Mononuclear cell (primary cell): ENCODE results near the gene MRTFA. TPM values are rescaled to one million over a fixed set of nuclear protein-coding genes. Genes with fewer than 3 reads are reported as not detected.
"Not testable (repeated sequence)": the region's sequence is repeated elsewhere in the genome, so short reads cannot be mapped to it uniquely, and the experiment has no call there.

ENCODE experiments used
- H3K27me3 ChIP-seq: 2 replicates; pipeline ENCODE4 v1.6.0; 2011; ENCODE audit warnings: low read length, control low read depth; ENCODE audit not compliant: insufficient read depth
- H3K4me1 ChIP-seq: 2 replicates; pipeline ENCODE4 v1.5.1; 2011; ENCODE audit warnings: mild to moderate bottlenecking, low read length, control low read depth; ENCODE audit not compliant: insufficient read depth
- H3K4me3 ChIP-seq: 2 replicates; pipeline ENCODE4 v1.5.1; 2011; ENCODE audit warnings: mild to moderate bottlenecking, low read length, moderate library complexity
- H3K9me3 ChIP-seq: 2 replicates; pipeline ENCODE4 v1.5.1; 2011; ENCODE audit warnings: low read depth, mild to moderate bottlenecking, control low read depth, low read length
- total RNA-seq: library from RNA; depleted of rRNA; stranded (reverse); fragments of >200 nt; gene quantifications from one replicate; pipeline ENCODE4 v1.2.3, GENCODE V29; 2012

Gene MRTFA
- total RNA-seq, 1 donor: 40.6 TPM

DNA sequence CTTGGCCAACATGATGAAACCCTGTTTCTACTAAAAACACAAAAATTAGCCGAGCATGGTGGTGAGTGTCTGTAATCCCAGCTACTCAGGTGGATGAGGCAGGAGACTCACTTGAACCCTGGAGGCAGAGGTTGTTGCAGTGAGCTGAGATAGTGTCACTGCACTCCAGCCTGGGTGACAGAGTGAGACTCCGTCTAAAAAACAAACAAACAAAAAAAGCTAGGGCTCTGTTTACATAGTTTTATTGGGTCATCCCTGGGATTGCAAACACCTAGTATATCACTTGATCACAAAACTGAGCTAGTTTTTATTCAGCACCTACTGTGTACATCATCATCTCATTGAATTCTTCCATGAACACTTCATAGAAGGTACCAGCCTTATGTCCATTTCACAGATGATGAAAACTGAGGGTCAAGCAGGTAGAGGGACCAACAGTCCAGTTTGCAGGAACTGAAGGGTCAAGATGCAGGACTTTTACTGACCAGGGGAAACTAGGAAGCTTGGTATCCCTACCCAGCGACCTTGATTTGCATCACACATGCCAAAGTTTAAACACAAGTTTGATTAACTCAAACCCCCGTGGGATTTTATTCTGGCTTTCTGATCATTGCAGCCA, 9.2 kb upstream of the MRTFA start:
- Histone ChIP-seq H3K4me3 (no peak overlapping the region), H3K9me3 (no peaks in the 10 kb centered on the region), H3K4me1 (peaks cover 10% of the 10 kb centered on the region), H3K27me3 (no peaks in the 10 kb centered on the region)

DNA sequence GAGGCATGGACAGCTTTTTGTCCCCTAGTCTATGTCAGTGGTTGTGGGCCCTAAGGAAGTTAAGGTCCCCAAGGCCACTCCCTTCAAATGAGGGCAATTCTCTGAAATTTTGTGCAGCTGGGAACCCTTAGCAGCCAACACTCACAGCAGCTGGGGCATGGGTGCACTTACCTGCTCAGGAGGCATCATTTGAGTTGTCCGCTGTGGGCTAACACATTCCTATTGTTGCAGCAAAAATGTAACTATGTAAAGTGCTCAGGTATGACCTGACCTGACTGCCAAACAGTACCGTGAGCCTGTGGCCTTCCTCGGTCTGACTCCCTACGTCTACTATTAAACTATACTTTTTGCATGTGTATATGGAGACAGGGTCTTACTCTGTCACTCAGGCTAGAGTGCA, 5.8 kb upstream of the MRTFA start:
- no peak overlapping the region for H3K4me3 ChIP-seq
- no peaks in the 10 kb centered on the region for H3K27me3 ChIP-seq
- H3K4me1 ChIP-seq: peaks cover 23% of the 10 kb centered on the region
- H3K9me3 ChIP-seq: no peaks in the 10 kb centered on the region

DNA sequence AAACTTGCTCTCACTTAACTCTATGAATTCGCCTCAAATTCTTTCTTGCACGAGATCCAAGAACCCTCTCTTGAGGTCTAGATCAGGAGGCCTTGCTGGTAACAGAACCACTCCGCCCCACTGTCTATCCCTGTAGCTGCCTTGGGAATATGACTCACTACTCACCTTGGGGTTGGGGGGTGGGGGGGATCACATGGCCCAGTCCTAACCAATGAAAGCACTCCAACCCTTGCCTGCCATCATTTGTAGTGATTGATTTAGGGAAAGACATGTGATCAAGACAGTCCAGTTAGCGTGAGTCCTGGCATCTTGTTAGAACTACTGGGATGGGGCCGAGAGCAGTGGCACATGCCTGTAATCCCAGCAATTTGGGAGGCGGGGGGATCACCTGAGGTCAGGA, 4.8 kb upstream of the MRTFA start:
- no peak overlapping the region for H3K4me3 ChIP-seq

DNA sequence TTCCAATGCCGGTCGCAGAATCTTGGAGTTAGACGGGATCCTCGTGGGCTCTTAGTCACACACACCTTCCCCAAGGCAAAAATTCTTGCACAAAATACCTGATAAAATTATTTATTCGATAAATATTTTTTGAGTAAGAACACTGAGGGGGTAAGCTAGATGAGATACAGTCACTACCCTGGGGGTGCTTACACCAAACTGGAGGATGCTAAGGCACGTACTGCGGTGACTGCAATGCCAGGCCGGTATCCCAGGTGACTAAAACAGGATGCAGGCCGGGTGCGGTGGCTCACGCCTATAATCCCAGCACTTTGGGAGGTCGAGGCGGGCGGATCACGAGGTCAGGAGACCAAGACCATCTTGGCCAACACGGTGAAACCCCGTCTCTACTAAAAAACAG, 1.7 kb upstream of the MRTFA start:
- Histone ChIP-seq H3K27me3 (no peaks in the 10 kb centered on the region), H3K4me1 (peaks cover 36% of the 10 kb centered on the region), H3K4me3 (no peak overlapping the region), H3K9me3 (no peaks in the 10 kb centered on the region)

More for the DNA sequence above, 4.8 kb upstream of the MRTFA start:
- H3K27me3 ChIP-seq: no peaks in the 10 kb centered on the region
- H3K9me3 ChIP-seq: no peaks in the 10 kb centered on the region
- peaks cover 20% of the 10 kb centered on the region for H3K4me1 ChIP-seq

DNA sequence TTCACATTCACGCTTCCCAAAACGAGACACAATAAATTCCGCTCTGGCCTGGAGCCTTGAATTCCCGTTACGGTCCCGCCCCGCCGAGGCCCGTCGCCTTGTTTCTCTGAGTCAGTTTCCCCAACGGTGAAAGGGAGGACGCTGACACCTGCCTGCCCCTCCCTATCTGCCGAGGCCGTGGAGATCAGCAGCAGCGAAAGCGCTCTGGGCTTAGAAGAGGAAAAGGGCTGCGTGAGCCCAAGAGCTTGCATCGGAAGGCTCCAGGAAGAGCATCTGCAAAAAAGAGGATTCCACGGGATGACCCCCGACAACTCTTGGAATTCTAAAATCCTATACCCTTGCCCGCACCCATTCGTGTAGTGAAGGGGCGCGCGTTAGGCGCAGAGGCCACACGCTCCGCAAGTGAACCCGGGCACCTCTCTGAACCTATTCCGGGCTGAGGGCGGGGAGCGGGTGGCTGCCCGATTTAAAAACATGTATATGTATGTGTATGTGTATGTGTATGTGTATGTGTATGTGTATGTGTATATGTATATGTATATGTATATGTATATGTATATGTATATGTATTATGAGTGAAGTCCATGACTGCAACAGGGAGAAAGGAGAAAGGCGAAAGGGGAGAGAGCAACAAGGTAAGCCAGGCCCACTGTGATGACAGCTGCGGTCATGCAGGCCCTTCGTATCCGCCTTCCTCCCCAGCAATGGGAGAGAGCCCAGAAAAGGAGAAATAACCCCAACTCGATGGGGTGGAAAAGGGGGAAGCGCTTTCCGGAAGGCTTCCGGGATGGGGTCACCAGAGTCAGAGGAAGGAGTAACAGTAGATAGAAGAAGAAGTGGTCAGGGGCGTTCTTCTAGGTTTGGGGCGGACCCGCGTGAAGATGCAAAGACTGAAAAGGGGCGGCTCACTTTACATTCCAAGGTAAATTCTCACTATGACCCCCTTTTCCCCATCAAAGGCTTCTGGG, 948 bp upstream of the MRTFA start:
- H3K4me3 ChIP-seq: peak overlapping the region; percentile 98

DNA sequence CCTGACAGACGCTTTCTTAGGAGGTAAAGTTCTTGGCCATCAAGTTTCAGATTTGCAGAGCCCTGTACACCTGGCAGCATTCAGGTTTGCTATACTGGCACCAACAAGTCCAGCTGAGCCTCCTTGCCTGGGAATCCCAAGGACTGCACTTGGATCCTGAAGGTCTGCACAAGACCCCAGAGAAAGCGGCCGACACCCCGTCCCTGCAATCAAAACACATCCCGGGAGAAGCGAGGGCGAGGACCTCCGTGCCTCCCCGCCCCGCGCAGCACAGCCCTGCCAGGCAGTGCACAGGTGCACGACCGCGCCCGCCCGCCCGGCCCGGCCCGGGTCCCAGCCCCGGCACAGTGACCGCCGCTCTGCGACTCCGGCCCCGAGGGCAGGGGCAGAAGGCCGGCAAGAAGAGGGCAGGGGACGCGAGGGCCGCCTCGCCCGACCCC, 559 bp downstream of the MRTFA start:
- no peaks in the 10 kb centered on the region for H3K9me3 ChIP-seq
- peaks cover 41% of the 10 kb centered on the region for H3K4me1 ChIP-seq
- H3K4me3 ChIP-seq: peak overlapping the region; percentile 98

More for the DNA sequence above, 948 bp upstream of the MRTFA start:
- Histone ChIP-seq H3K27me3 (no peaks in the 10 kb centered on the region), H3K4me1 (peaks cover 37% of the 10 kb centered on the region), H3K9me3 (no peaks in the 10 kb centered on the region)

DNA sequence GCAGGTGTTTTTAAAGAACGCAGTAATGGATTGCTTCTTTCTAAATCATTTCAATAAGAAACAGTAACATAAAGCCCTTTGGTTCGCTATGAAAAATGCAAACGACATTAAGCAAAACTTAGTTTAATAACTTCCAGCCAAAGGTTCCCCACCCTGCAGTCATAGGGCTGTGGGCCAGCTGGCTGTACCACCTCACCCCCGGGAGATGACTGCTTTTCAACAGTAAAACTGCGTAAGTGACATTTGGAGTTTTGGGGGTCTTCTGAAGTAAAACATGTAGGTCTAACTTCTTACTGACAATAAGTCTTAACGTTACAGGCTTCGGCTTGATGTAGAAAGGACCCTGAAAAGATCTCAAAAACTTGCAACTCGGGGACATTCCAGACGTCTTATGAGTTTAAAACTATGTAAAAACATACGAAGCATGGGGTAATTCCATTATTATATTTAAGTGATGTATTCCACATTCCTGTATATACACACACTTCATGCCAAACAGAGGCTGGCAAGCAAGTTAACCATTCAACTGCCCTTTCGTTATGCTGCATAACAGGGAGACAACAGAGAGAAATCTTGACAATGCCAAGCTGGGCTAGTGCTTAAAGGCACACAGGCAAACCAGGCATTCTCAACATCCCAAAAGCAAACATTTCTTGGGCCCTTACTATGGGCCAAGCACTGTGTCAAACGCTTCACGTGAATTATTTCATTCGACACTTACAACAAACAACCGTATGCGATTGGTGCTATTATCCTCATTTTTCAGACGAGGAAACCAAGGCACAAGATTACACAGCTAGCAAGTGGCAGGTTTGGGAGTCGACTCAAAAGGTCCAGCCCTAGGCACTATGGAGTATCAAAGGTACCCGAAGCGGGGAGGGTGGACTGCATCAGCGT, 1.2 kb downstream of the MRTFA start:
- H3K27me3 ChIP-seq: no peaks in the 10 kb centered on the region
- H3K4me3 ChIP-seq: peak overlapping the region; percentile 98
- no peaks in the 10 kb centered on the region for H3K9me3 ChIP-seq
- H3K4me1 ChIP-seq: peaks cover 41% of the 10 kb centered on the region

More for the DNA sequence above, 559 bp downstream of the MRTFA start:
- no peaks in the 10 kb centered on the region for H3K27me3 ChIP-seq

DNA sequence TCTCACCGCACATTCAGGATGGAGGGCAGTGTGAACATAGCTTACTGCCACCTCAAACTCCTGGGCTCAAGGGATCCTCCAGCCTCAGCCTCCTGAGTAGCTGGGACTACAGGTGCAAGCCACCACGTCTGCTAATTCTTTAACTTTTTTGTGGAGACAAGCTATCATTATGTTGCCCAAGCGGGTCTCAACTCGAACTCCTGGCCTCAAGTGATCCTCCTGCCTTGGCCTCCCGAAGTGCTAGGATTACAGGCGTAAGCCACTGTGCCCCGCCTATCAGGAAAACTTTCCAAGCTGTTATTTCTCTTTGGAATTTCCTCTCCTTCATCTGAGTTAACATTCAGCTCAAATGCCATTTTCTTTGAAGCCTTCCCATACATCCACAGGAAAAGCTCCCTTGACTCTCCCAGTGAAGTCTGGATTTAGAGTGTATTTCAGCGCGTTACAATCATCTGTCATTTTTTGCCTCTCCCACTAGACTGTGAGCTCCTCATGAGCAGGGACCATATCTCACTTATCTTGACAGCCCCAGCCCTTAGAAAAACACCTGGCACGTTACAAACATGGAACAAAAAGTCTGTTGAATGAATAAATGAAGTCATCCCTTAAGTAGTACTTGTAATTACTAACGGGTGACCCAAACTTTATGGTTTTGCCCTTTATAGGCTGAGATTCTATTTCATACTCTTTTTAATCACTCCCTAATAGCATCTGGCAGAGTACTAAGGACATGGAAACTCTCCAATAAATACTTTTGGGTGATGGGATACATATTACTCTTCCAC, 2.2 kb downstream of the MRTFA start:
- Histone ChIP-seq H3K4me1 (peaks cover 49% of the 10 kb centered on the region), H3K27me3 (no peaks in the 10 kb centered on the region), H3K9me3 (no peaks in the 10 kb centered on the region), H3K4me3 (no peak overlapping the region)

DNA sequence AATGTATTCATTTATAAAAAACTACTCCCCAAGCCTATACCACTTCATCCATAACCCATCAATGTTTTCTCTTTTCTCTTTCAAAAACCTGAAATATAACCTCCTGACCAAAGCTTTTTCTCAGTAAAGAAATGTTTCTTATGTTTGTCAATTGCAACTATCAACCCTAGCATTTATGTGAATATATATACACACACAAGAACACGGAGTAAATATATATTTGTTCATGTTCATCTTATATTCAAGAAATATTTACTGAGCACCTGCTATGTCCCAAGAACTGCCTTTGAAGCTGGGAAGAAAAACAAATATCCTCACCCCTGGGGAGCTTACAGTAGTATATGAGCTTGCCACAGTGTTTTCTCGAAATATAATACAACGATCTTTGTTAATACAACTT, 3.5 kb downstream of the MRTFA start:
- H3K27me3 ChIP-seq: no peaks in the 10 kb centered on the region
- H3K4me3 ChIP-seq: no peak overlapping the region
- H3K4me1 ChIP-seq: peaks cover 52% of the 10 kb centered on the region
- no peaks in the 10 kb centered on the region for H3K9me3 ChIP-seq

DNA sequence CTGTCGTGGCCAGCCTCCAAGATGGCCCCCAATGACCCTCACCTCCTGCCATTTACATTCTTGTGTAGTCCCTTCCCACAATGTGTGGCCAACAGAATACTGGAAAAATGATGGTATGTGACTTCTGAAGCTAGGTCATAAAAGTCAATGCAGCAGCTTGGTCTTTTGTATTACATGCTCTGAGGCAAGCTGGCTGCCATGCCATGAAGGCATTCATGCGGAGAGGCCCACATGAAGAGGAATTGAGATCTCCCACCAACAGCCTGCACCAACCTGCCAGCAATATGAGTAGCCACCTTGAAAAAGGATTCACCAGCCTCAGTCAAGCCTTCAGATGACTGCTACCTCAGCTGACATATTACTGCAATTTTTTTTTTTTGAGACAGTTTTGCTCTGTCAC, 4.6 kb downstream of the MRTFA start:
- no peaks in the 10 kb centered on the region for H3K27me3 ChIP-seq
- H3K9me3 ChIP-seq: no peaks in the 10 kb centered on the region
- no peak overlapping the region for H3K4me3 ChIP-seq
- peaks cover 47% of the 10 kb centered on the region for H3K4me1 ChIP-seq

DNA sequence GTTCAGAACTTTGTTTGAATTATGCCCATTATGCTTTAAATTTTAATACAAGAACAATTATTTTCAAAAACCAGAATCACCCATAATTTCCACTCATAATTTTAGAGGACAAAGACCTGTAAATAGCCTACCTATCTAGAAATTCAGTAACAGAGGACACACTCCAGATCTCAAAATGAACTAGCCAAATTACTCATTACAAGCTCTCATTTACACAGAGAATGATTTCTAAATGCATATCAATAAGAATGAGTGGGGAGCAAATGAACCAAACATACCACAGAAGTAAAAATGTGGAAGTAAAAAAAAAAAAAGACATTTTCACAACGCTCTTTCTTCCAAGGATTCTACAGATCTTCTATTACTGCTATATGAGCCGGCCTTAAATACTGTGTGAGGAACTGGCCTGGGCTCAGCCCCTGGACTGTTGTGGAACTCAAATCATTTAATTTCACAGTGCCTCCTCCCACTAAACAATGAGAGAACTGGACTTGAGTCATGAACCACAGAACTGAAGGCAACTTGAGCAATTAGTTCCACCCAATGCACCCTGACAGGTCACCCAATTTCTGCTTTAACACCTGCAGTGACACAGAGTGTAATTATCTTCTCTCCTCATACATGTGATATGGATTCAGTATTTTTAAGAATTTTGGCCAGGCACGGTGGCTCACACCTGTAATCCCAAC, 8.0 kb downstream of the MRTFA start:
- H3K4me1 ChIP-seq: peaks cover 29% of the 10 kb centered on the region
- no peak overlapping the region for H3K4me3 ChIP-seq
- no peaks in the 10 kb centered on the region for H3K27me3 ChIP-seq
- H3K9me3 ChIP-seq: no peaks in the 10 kb centered on the region

DNA sequence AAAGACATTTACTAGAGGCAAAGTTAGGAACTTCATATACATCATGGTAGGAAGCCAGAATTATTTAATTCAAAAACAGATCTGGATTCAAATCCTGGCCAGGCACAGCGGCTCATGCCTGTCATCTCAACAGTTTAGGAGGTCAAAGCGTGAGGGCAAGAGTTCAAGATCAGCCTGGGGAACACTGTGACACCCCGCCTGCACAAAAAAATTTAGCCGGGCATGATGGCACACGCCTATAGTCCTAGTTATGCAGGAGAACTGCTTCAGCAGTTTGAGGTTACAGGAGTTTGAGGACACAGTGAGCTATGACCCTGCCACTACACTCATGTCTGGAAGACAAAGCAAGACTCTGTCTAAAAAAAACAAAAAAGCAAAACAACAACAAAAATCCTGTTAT, 8.9 kb downstream of the MRTFA start:
- H3K4me3 ChIP-seq: no peak overlapping the region
- H3K4me1 ChIP-seq: peaks cover 33% of the 10 kb centered on the region
- no peaks in the 10 kb centered on the region for H3K9me3 ChIP-seq
- H3K27me3 ChIP-seq: no peaks in the 10 kb centered on the region

DNA sequence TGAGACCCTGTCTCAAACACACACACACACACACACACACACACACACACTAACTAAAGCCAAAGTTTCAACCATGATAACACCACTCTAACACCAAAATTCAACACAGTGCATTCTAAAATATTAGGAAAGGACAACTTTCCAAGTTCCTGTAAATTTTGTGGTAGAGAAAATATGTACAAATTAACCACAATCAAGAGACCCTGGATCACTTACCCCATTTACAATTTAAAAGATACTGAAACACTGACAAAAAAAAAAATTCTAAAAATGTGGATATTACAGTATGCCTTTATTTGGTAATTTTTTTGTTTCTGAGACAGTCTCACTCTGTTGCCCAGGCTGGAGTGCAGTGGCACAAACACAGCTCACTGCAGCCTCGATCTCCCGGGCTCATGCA, 9.7 kb downstream of the MRTFA start:
- H3K4me1 ChIP-seq: peaks cover 36% of the 10 kb centered on the region
- H3K9me3 ChIP-seq: no peaks in the 10 kb centered on the region
- no peak overlapping the region for H3K4me3 ChIP-seq
- H3K27me3 ChIP-seq: no peaks in the 10 kb centered on the region

DNA sequence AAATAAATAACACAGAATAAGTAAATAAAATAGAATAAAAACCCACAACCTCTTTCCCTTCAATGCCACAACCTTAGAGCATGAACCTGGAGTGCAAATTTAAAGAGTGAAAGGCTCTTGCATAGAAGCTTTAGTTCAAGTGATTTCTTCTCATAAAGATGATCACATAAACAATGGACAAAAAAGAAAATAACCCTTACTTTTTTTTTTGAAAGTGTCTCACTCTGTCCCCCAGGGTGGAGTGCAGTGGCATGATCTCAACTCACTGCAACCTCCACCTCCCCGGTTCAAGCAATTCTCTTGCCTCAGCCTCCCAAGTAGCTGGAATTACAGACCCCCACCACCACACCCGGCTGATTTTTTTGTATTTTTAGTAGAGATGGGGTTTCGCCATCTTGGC, 10.7 kb downstream of the MRTFA start:
- peaks cover 46% of the 10 kb centered on the region for H3K4me1 ChIP-seq
- H3K27me3 ChIP-seq, H3K9me3 ChIP-seq, H3K4me3 ChIP-seq: not testable (repeated sequence)
